ENCODE results near the gene UBTD1. TPM values are rescaled to one million over a fixed set of nuclear protein-coding genes. Genes with fewer than 3 reads are reported as not detected.
A peak's percentile ranks its signal among the peaks of the same experiment; 100 is the strongest.

The UBTD1 gene
- total RNA-seq, 4 donors from 2014 or later = 2.9 to 16.2 (median 8.9) TPM

- ATAC-seq = no peak
- peak overlapping the region in 1 of 4 donors; percentile 46 for H3K27ac ChIP-seq
- H3K36me3 ChIP-seq = no peaks in the 10 kb centered on the region
- WGBS, 2 donors (ENCODE audit: low coverage in 1 of 2) = 100% methylated on average over 1 of the region's 5 CpGs; no CpG with 5 or more reads in 1 of the 2 donors
- no peak for TF ChIP-seq POLR2A (IDR thresholded peaks at IDR 0.05)
- no peak for TF ChIP-seq CTCF (IDR thresholded peaks at IDR 0.05)
- no peaks in the 10 kb centered on the region for H3K4me1 ChIP-seq
- H3K9me3 ChIP-seq = no peaks in the 10 kb centered on the region
- no peaks in the 10 kb centered on the region for H3K27me3 ChIP-seq
- no peak overlapping the region for H3K4me3 ChIP-seq
Measured at GRCh38 chr10:97584798-97585438, 86.2 kb downstream of the UBTD1 start.

GRCh38 chr10:97585439-97585811, 86.7 kb downstream of the UBTD1 start:
- WGBS, 2 donors (ENCODE audit: low coverage in 1 of 2) = 90% methylated on average over 2 of the region's 5 CpGs; no CpG with 5 or more reads in 1 of the 2 donors
- Histone ChIP-seq H3K4me1 (no peaks in the 10 kb centered on the region), H3K4me3 (no peak overlapping the region), H3K9me3 (no peaks in the 10 kb centered on the region), H3K36me3 (no peaks in the 10 kb centered on the region), H3K27ac (no peak overlapping the region), H3K27me3 (no peaks in the 10 kb centered on the region)
- no peak for ATAC-seq
- no peak for TF ChIP-seq CTCF (IDR thresholded peaks at IDR 0.05)
- TF ChIP-seq EP300 (IDR thresholded peaks at IDR 0.05) = no peak
- no peak for TF ChIP-seq POLR2A (IDR thresholded peaks at IDR 0.05)

GRCh38 chr10:97587183-97587582, 88.5 kb downstream of the UBTD1 start:
- ATAC-seq = no peak
- Histone ChIP-seq H3K9me3 (no peaks in the 10 kb centered on the region), H3K36me3 (no peaks in the 10 kb centered on the region), H3K27me3 (no peaks in the 10 kb centered on the region), H3K4me1 (no peaks in the 10 kb centered on the region), H3K27ac (no peak overlapping the region), H3K4me3 (no peak overlapping the region)
- WGBS, 2 donors (ENCODE audit: low coverage in 1 of 2) = 80% methylated on average over 1 of the region's 2 CpGs; no CpG with 5 or more reads in 1 of the 2 donors
- TF ChIP-seq POLR2A (IDR thresholded peaks at IDR 0.05) = no peak
- no peak for TF ChIP-seq EP300 (IDR thresholded peaks at IDR 0.05)
- TF ChIP-seq CTCF (IDR thresholded peaks at IDR 0.05) = no peak
- TF ChIP-seq POLR2AphosphoS5 (IDR thresholded peaks at IDR 0.05) = no peak

GRCh38 chr10:97589479-97589878, 90.8 kb downstream of the UBTD1 start, which contains the start of gene C10orf62:
C10orf62 (plus strand) TSS chr10:97589721; CDS start chr10:97589898, 177 bp downstream.
- ATAC-seq = no peak
- TF ChIP-seq EP300 (IDR thresholded peaks at IDR 0.05) (no peak), POLR2AphosphoS5 (IDR thresholded peaks at IDR 0.05) (no peak), POLR2A (IDR thresholded peaks at IDR 0.05) (no peak), CTCF (IDR thresholded peaks at IDR 0.05) (no peak)

GRCh38 chr10:97590082-97590747, 91.5 kb downstream of the UBTD1 start:
- Histone ChIP-seq H3K9me3 (no peaks in the 10 kb centered on the region), H3K4me3 (no peak overlapping the region), H3K27me3 (no peaks in the 10 kb centered on the region), H3K4me1 (peaks cover 0 to 22% (median 10%) of the 10 kb centered on the region in 3 donors), H3K36me3 (no peaks in the 10 kb centered on the region), H3K27ac (no peak overlapping the region)
- WGBS, 2 donors (ENCODE audit: low coverage in 1 of 2) = 80% methylated on average over 1 to 2 of the region's 15 CpGs
- no peak for ATAC-seq
- no peak for TF ChIP-seq POLR2A (IDR thresholded peaks at IDR 0.05)

More at GRCh38 chr10:97589479-97589878, 90.8 kb downstream of the UBTD1 start, which contains the start of gene C10orf62:
- Histone ChIP-seq H3K4me1 (peaks cover 0 to 16% (median 5%) of the 10 kb centered on the region in 3 donors), H3K36me3 (no peaks in the 10 kb centered on the region), H3K9me3 (no peaks in the 10 kb centered on the region), H3K27ac (no peak within 1 kb of the TSS), H3K4me3 (no peak within 1 kb of the TSS), H3K27me3 (no peaks in the 10 kb centered on the region)
- WGBS, 2 donors (ENCODE audit: low coverage in 1 of 2) = no CpG with 5 or more reads among the region's 3 CpGs
